Epithelial cell of proximal tubule (primary cell): ENCODE data around the gene AP5Z1. TPM values are rescaled to one million over a fixed set of nuclear protein-coding genes. Genes with fewer than 3 reads are reported as not detected.

ENCODE experiments used
- total RNA-seq: library from RNA; depleted of rRNA; stranded (reverse); fragments of >200 nt; gene quantifications from 2 replicates; pipeline ENCODE4 v1.2.3, GENCODE V29; 2015

The AP5Z1 gene
- total RNA-seq, 1 donor from 2014 or later = 21.4 TPM

Other genes with a start within 250 kb of the AP5Z1 start
- gene FOXK1, start 93.3 kb upstream of the AP5Z1 start, total RNA-seq = 24.4 and 30.4 TPM in 2 replicates
- gene PAPOLB, start 86.4 kb downstream of the AP5Z1 start, total RNA-seq = 0.07 TPM in 1 of 2 replicates, not detected in the other
- 1.2 and 2.4 TPM in 2 replicates for gene RADIL, start 108.1 kb downstream of the AP5Z1 start, total RNA-seq
- gene MMD2, start 183.6 kb downstream of the AP5Z1 start, total RNA-seq = not detected in 2 replicates